HCT116 (cell line): ENCODE results near the gene ZNF282. TPM values are rescaled to one million over a fixed set of nuclear protein-coding genes. Genes with fewer than 3 reads are reported as not detected.

Source experiments
- ATAC-seq: fragments of 200-7000 bp; cut with Tn5 transposase; 2 replicates; pipeline ENCODE4 v1.9.1; 2020; ENCODE audit warnings: mild to moderate bottlenecking, moderate library complexity
- BruUV-seq: library from RNA; stranded (reverse); fragments of 400-500 nt; replicated peaks from 2 replicates; lab custom pipeline; 2021; lab: Mats Ljungman, UMichigan
- CTCF ChIA-PET: fragments of 300-600 bp; sonication (Branson Sonifier 250); formaldehyde crosslinking; loops from one replicate; lab custom pipeline; 2021; ENCODE audit warnings: antibody characterized with exemption; lab: Charles Lee
- POLR2A ChIA-PET: fragments of 300-600, 350-600 bp; sonication (Branson Sonifier 250); formaldehyde crosslinking; loops from one replicate; lab custom pipeline; 2021; ENCODE audit warnings: antibody characterized with exemption; lab: Charles Lee
- RAD21 ChIA-PET, 2 experiments: fragments of 300-600 bp; sonication (Branson Sonifier 250); formaldehyde crosslinking; loops; one replicate each; lab custom pipeline; 2023; ENCODE audit warnings: low total read pairs in 2 of 2; ENCODE audit not compliant: uncharacterized antibody in 2 of 2, unreplicated experiment in 2 of 2, low non-redundant PET in 1 of 2; lab: Charles Lee
- DNase-seq: peaks from one replicate; pipeline ENCODE4 v3.0.0-alpha.2; 2010; ENCODE audit warnings: low read depth, low spot score
- H2AFZ ChIP-seq: fragments of 200-600 bp; shearing (Covaris generic), sonication (generic); 2 replicates; pipeline ENCODE4 v1.6.1; 2017; ENCODE audit warnings: low read depth, mixed run types, mixed read lengths, antibody characterized with exemption, low read length; ENCODE audit not compliant: poor library complexity, severe bottlenecking
- H3K27ac ChIP-seq: 2 replicates; pipeline ENCODE4 v1.5.1; 2012; ENCODE audit warnings: low read depth, low read length
- H3K27me3 ChIP-seq: fragments of 200-600 bp; sonication (generic); 2 replicates; pipeline ENCODE4 v1.6.1; 2016; ENCODE audit warnings: mixed run types, low read length, mixed read lengths; ENCODE audit not compliant: insufficient read depth
- H3K36me3 ChIP-seq, 2 experiments: fragments of 200-500 bp in 1 of 2; fragments of 200-600 bp in 1 of 2; sonication (Bioruptor generic) in 1 of 2; sonication (generic) in 1 of 2; 2 replicates each; pipeline versions ENCODE4 v1.5.1 to v1.6.1; 2014 to 2016; ENCODE audit warnings: low read length in 2 of 2, inconsistent platforms in 1 of 2, mixed read lengths in 1 of 2, mixed run types in 1 of 2; ENCODE audit not compliant: insufficient read depth in 2 of 2, control insufficient read depth in 1 of 2
- H3K4me1 ChIP-seq, 2 experiments: fragments of 200-600 bp in 1 of 2; sonication (generic) in 1 of 2; 2 replicates each; pipeline versions ENCODE4 v1.5.1 to v1.6.1; 2012 to 2017; ENCODE audit warnings: low read length in 2 of 2, inconsistent platforms in 1 of 2, mild to moderate bottlenecking in 1 of 2, mixed read lengths in 1 of 2, mixed run types in 1 of 2, moderate library complexity in 1 of 2; ENCODE audit not compliant: insufficient read depth in 2 of 2, control insufficient read depth in 1 of 2
- H3K4me2 ChIP-seq: fragments of 200-600 bp; sonication (generic); 2 replicates; pipeline ENCODE4 v1.6.1; 2017; ENCODE audit warnings: mixed run types, low read length, mixed read lengths
- H3K4me3 ChIP-seq, 2 experiments: fragments of 200-600 bp in 1 of 2; sonication (generic) in 1 of 2; replicated peaks in 1 of 2; 2 replicates each; pipeline ENCODE4 v1.5.1; 2011 to 2016; ENCODE audit warnings: low read length in 2 of 2, control low read depth in 1 of 2, low read depth in 1 of 2, mild to moderate bottlenecking in 1 of 2, mixed read lengths in 1 of 2, mixed run types in 1 of 2
- H3K79me2 ChIP-seq: fragments of 200-600 bp; sonication (generic); 2 replicates; pipeline ENCODE4 v1.6.1; 2017; ENCODE audit warnings: mild to moderate bottlenecking, mixed run types, low read length, moderate library complexity, mixed read lengths; ENCODE audit not compliant: insufficient read depth
- H3K9ac ChIP-seq: fragments of 200-600 bp; sonication (generic); 2 replicates; pipeline ENCODE4 v1.6.1; 2016; ENCODE audit warnings: low read length, mixed read lengths
- H3K9me2 ChIP-seq: fragments of 200-600 bp; sonication (generic), shearing (Covaris generic); 2 replicates; pipeline ENCODE4 v1.6.1; 2017; ENCODE audit warnings: mixed run types, mild to moderate bottlenecking, moderate library complexity; ENCODE audit not compliant: insufficient read depth
- H3K9me3 ChIP-seq, 2 experiments: fragments of 200-500 bp in 1 of 2; fragments of 200-600 bp in 1 of 2; sonication (Bioruptor generic) in 1 of 2; sonication (generic) in 1 of 2; 2 replicates each; pipeline ENCODE4 v1.6.1; 2014 to 2017; ENCODE audit warnings: low read length in 2 of 2, mixed read lengths in 2 of 2, inconsistent platforms in 1 of 2, low read depth in 1 of 2, mild to moderate bottlenecking in 1 of 2, mixed run types in 1 of 2, moderate library complexity in 1 of 2; ENCODE audit not compliant: control insufficient read depth in 1 of 2, insufficient read depth in 1 of 2
- H4K20me1 ChIP-seq: fragments of 200-600 bp; sonication (generic), shearing (Covaris generic); 2 replicates; pipeline ENCODE4 v1.6.1; 2017; ENCODE audit warnings: mixed run types, mild to moderate bottlenecking, moderate library complexity; ENCODE audit not compliant: insufficient read depth
- ATF3 ChIP-seq: IDR thresholded peaks from 2 replicates; pipeline ENCODE4 v1.6.1; 2012
- CBX3 ChIP-seq: IDR thresholded peaks from 2 replicates; pipeline ENCODE4 v1.6.1; 2012; ENCODE audit warnings: low read depth
- EGR1 ChIP-seq: IDR thresholded peaks from 2 replicates; pipeline ENCODE4 v1.6.1; 2012; ENCODE audit warnings: low read depth
- ELF1 ChIP-seq: IDR thresholded peaks from 2 replicates; pipeline ENCODE4 v1.6.1; 2012; ENCODE audit warnings: low read depth, borderline replicate concordance
- EZH2phosphoT487 ChIP-seq: fragments of 200-600 bp; IDR thresholded peaks from 2 replicates; pipeline ENCODE4 v1.6.1; 2018; ENCODE audit warnings: antibody characterized with exemption, borderline replicate concordance
- FOSL1 ChIP-seq: IDR thresholded peaks from 2 replicates; pipeline ENCODE4 v1.6.1; 2012; ENCODE audit warnings: low read depth
- MAX ChIP-seq: IDR thresholded peaks from 2 replicates; pipeline ENCODE4 v1.6.1; 2012
- RAD21 ChIP-seq: IDR thresholded peaks from 2 replicates; pipeline ENCODE4 v1.6.1; 2012; ENCODE audit warnings: low read depth, mild to moderate bottlenecking
- REST ChIP-seq: IDR thresholded peaks from 2 replicates; pipeline ENCODE4 v1.6.1; 2012; ENCODE audit warnings: low read depth
- SIN3A ChIP-seq: IDR thresholded peaks from 2 replicates; pipeline ENCODE4 v1.6.1; 2012; ENCODE audit warnings: low read depth
- SP1 ChIP-seq: IDR thresholded peaks from 2 replicates; pipeline ENCODE4 v1.6.1; 2012; ENCODE audit warnings: low read depth
- SRF ChIP-seq: IDR thresholded peaks from 2 replicates; pipeline ENCODE4 v1.6.1; 2012; ENCODE audit warnings: low read depth
- ZBTB33 ChIP-seq: IDR thresholded peaks from 2 replicates; pipeline ENCODE4 v1.6.1; 2011; ENCODE audit warnings: mild to moderate bottlenecking, low read length, moderate library complexity; ENCODE audit not compliant: insufficient replicate concordance; ENCODE audit errors: extremely low read depth
- ZFX ChIP-seq: fragments of 450-650 bp; IDR thresholded peaks from 2 replicates; pipeline ENCODE4 v1.6.1; 2017
- intact Hi-C: fragments of 100-400 bp; cut with micrococcal nuclease; formaldehyde crosslinking; loops from 2 replicates; pipeline ENCODE4 v1.10.0; 2022
- total RNA-seq: library from RNA; stranded (reverse); gene quantifications from one replicate; pipeline ENCODE4 v1.2.1, GENCODE V29; 2021; ENCODE audit not compliant: unreplicated experiment

Gene ZNF282
- total RNA-seq, 1 experiment from 2014 or later: 30.4 TPM

GRCh38 chr7:149179241-149179640 lies 16.1 kb upstream of the ZNF282 start (continued):
- TF ChIP-seq CBX3: no peak
- no peak for TF ChIP-seq EGR1
- TF ChIP-seq SIN3A: no peak
- no peak for TF ChIP-seq ATF3
- no peak for TF ChIP-seq ZFX
- TF ChIP-seq ZBTB33: no peak

DNA sequence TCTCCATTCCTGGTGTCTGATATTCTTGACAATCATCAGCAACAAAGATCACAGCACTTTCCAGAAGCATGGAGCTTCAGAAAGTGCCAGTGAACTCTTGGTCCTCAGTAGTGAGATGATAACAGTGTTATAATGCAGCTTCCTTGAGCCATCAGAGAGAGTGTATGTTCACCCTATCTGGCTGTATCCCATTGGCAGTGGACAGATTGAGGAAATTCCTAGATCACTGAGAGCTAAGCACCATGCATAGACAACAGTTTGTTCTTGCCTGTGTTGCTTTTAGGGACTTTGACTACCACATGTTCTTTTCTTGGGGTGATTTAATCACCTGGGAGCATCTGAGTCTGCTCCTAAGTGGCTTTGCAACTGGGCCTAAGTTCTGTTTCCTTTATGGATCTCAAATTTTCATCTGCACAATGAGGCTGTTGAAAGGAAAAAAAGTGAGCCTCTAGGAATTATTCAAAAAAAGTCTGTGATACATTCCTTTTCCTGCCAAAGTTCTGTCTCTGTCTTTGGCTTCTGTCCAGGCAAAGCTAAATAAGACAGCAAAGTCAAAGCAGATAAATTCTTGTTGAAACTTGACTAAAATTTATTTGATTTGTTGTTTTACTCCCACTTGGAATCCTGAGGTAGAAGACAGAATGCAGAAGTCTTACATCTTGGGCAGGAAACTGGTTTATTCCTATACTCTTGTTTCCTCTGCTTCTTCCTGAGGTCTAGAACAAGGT lies 14.5 kb upstream of the ZNF282 start:
- ChIA-PET RAD21 (no interaction called here), CTCF (no interaction called here), POLR2A (no interaction called here)
- Histone ChIP-seq H3K27ac (no peak overlapping the region), H3K4me1 (no peaks in the 10 kb centered on the region), H3K4me3 (no peak overlapping the region), H2AFZ (no peak overlapping the region), H3K79me2 (no peaks in the 10 kb centered on the region), H3K4me2 (no peak overlapping the region), H3K36me3 (peaks cover 4 to 34% of the 10 kb centered on the region in 2 experiments; a peak in 3 of 4 replicates), H3K27me3 (no peaks in the 10 kb centered on the region), H3K9me3 (no peaks in the 10 kb centered on the region), H4K20me1 (no peaks in the 10 kb centered on the region), H3K9ac (no peak overlapping the region), H3K9me2 (no peaks in the 10 kb centered on the region)
- TSS peak; percentile 14 for BruUV-seq
- ATAC-seq (no peak), DNase-seq (no peak)
- intact Hi-C loops: no loop called here
- TF ChIP-seq RAD21 (no peak), ZFX (no peak), CBX3 (no peak), FOSL1 (no peak), ZBTB33 (no peak), ELF1 (no peak), MAX (no peak), SRF (no peak), REST (no peak), EZH2phosphoT487 (no peak), SP1 (no peak)
